Measurements from ENCODE around the gene DIP2C. TPM values are rescaled to one million over a fixed set of nuclear protein-coding genes. Genes with fewer than 3 reads are reported as not detected.
"Not testable (repeated sequence)": the region's sequence is repeated elsewhere in the genome, so short reads cannot be mapped to it uniquely, and the experiment has no call there.

Gene DIP2C
- polyA plus RNA-seq, 1 donor: 37.7 TPM

DNA sequence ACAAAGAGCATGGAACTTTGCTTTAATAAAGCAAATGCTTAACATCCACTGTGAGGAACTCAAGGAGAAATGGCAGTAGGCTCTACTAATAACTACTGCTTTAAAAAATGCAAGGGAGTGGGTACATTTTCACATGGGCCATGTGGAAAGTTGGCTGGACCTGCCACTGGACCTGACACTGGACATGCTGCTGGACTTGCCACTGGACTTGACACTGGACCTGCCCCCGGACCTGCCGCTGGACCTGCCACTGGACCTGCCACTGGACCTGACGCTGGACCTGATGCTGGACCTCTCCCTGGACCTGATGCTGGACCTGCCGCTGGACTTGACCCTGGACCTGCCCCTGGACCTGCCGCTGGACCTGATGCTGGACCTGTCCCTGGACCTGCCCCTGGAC is 32.6 kb downstream of the DIP2C start:
- no peak for DNase-seq

- DNase-seq: no peak
These were observed 34.3 kb downstream of the DIP2C start for GRCh38 chr10:655184-655583.

GRCh38 chr10:654647-654996 is 34.8 kb downstream of the DIP2C start:
- no peak for DNase-seq

GRCh38 chr10:653991-654646 is 35.3 kb downstream of the DIP2C start:
- no peak for DNase-seq

GRCh38 chr10:652832-653459 is 36.5 kb downstream of the DIP2C start:
- DNase-seq: not testable (repeated sequence)

GRCh38 chr10:652233-652632 is 37.2 kb downstream of the DIP2C start:
- no peak for DNase-seq

DNA sequence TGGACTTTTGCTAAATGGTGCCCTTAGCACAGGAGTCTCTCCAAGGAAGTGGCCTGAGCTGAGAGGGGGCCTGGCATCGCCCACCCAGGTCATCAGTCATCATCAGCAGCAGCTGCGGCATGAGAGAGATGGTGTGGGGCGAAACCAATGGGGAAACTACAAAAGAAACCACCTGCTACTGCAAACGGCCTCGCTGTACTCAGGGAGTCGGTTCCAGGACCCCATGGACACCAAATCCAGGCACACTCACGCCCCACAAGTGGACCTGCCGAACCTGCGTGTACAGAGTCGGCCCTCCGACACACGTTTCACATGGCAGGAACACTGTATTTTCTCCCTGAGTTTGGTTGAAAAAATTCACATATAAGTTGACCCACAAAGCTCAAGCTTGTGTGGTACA is 37.8 kb downstream of the DIP2C start:
- DNase-seq: no peak

DNA sequence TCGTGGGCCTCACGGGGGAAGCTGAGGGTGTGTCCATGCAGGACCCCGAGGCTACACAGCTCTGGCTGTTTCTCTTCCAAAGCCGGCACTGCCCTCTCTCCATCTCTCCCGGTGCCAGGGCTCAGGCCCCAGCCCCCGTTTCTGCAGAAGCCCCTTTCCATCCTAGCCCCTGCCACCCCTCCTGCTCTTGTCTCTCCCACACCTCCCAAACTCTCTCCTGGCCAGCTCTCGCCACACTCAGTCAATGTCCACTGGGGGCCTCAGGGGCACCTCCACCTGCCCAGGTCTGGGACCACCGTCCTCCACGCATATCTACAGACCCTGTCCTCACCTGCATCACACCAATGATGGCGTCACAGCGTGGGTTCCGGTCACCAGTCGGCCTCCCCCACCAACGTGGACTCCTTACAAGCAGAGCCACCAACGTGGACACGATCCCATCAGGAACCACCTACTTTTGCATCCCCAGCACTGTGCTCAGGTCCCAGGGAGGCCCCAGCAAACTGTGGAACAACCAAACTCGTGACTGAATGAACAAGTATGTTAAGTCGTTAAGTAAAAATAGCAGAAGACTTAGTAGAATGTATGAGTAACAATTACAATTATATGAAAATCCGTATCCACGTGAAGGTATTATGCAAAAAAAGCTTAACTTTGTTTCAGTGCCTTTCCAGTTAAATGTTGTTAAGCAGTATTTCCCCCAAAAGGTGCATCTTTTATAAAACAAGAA is 38.4 kb downstream of the DIP2C start:
- DNase-seq: no peak

DNA sequence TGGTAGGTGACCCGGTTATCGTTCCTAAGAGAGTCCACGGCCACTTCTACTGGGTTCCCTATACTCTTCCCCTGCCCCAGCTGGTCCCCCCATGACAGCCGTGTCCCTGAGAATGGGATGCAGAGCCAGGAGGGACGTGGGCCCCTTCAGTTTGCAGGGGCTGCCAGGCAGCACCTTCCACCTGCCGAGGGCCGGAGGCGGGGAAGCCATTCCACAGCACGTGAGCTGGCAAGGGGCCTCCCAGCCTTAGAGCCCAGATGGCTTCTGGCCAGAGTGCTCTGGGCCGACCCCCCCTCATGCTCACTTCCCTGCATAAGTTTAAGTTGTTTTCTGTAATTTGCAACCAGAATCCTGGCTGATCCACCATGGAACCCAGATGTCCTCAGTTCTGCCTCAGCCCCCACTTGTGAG is 39.0 kb downstream of the DIP2C start:
- no peak for DNase-seq

- DNase-seq: no peak
These were observed 39.5 kb downstream of the DIP2C start for GRCh38 chr10:649798-650440.

GRCh38 chr10:649445-649797 is 40.0 kb downstream of the DIP2C start:
- DNase-seq: no peak

GRCh38 chr10:647019-647418 is 42.4 kb downstream of the DIP2C start:
- not testable (repeated sequence) for DNase-seq

DNA sequence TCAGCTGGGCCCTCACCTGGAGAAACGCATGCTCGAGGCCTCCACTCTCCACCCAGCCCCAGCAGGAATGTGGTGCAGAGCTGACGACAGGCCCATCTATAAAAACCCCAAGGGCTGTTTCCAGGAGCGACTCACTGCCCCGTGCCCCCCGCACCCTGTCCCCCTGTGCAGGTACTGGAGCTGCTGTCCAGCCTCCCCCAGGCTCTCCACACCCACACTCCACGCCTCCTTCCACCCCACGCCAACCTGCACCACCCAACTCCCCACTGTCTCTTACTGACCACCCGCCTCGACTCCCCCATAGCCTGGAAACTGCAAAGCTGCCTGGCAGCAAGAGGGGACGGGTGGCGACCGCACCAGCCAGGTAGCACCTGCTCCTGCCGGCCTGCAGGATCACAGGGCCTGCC is 43.3 kb downstream of the DIP2C start:
- DNase-seq: no peak

- DNase-seq: no peak
These were observed 44.5 kb downstream of the DIP2C start for GRCh38 chr10:644943-645334.

- no peak for DNase-seq
These were observed 45.2 kb downstream of the DIP2C start for GRCh38 chr10:644076-644942.

- DNase-seq: no peak
These were observed 47.1 kb downstream of the DIP2C start for GRCh38 chr10:642186-642890.

DNA sequence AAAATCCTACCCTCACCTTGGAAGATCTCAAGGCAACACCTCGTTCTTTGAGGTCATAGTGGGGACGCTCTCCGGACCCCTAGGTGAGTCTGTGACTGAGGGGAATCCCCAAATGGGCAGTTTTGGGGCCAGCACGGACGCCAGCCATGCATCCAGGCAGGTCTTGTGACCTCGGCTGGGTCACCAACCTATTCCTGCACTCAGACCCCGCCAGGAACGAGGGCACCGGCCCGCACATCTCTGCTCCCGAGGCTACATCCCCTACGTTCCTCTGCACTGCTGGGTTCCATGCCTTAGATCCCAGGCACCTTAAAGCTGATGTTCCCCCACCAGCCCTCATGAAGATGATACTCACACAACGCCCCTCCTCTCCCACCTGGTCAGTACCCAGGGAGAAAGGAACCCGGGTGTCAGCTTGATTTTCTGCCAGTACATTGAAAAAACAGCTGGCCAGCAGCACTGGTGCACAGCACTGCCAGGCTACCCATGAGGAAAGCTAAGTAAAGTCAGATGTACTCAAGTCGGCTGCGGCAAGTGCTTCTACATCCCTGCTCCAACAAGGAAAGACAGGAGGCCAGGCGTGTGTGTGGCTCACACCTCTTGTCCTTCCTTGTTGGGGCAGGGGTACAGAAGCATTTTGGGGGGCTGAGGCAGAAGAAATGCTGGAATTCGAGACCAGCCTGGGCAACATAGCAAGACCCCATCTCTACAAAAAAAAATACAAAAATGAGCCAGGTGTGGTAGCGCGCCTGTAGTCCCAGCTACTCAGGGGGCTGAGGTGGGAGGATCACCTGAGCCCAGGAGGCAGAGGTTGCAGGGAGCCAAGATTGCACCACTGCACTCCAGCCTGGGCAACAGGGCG is 48.1 kb downstream of the DIP2C start:
- DNase-seq: no peak

GRCh38 chr10:640673-641045 is 48.8 kb downstream of the DIP2C start:
- no peak for DNase-seq

DNA sequence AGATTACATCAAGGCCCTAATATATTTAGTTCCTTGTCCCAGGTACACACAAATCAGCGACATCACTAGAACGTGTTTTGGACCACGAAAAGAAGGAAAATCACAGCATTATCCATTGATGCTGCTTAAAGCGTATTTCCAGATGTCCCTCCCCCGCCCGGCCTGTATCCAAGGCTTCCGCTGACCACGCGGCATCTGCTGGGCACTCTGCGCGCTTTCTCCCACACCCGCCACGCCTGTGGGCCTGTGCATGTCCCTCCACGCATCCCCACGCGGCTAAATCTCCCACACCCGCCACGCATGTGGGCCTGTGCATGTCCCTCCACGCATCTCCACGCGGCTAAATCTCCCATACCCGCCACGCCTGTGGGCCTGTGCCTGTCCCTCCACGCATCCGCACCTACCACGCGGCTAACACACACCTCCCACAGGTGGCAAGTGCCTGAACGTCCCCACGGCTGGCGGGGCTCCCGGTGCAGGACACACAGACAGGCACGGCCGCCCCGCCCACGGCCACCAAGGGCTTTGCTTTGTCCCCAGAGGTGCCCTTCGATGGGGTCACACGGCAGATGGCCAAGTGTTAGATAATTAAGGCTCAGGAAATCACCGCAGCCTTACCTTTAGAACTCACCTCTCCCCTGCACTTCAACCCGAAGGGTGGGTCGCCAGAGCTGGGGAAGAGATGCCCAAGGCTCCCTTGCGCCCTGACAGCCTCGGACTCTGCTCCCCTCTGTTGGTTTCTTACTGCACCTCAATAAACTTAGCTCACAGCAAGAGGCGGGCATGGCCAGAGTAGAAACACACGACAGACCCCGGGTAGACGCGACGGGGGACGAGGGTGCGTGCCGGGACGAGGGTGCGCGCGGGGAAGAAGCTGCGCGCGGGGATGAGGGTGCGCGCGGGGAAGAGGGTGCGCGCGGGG is 49.5 kb downstream of the DIP2C start:
- DNase-seq: no peak

Data from hindlimb muscle (tissue), 1 donor.